HG03039 (cell line): ENCODE data around the gene NUP62.
"Not testable (repeated sequence)": the region's sequence is repeated elsewhere in the genome, so short reads cannot be mapped to it uniquely, and the experiment has no call there.

Experiments used
- ATAC-seq: cut with Tn5 transposase; IDR thresholded peaks from one replicate; pipeline ENCODE4 v1.9.1; 2021; ENCODE audit warnings: mild to moderate bottlenecking, moderate library complexity; ENCODE audit not compliant: unreplicated experiment

Gene NUP62

GRCh38 chr19:49929121-49929610 is at the start of gene NUP62, which contains the start of gene ATF5:
Gene NUP62 (minus strand): TSS chr19:49929504. CDS start chr19:49909807, 19,697 bp downstream.
Gene ATF5 (plus strand): TSS chr19:49929205. CDS start chr19:49930851, 1,646 bp downstream.
- ATAC-seq: peak; percentile 49

- ATAC-seq: no peak
Measured at GRCh38 chr19:49978324-49978723, 49.0 kb upstream of the NUP62 start.

GRCh38 chr19:49977881-49978280 is 48.6 kb upstream of the NUP62 start:
- ATAC-seq: no peak

GRCh38 chr19:49977076-49977475 is 47.8 kb upstream of the NUP62 start:
- no peak for ATAC-seq

- ATAC-seq: no peak
Measured at GRCh38 chr19:49976496-49976895, 47.2 kb upstream of the NUP62 start.

GRCh38 chr19:49975051-49975450 is 45.7 kb upstream of the NUP62 start:
- no peak for ATAC-seq

- no peak for ATAC-seq
Measured at GRCh38 chr19:49973987-49974386, 44.7 kb upstream of the NUP62 start.

- no peak for ATAC-seq
Measured at GRCh38 chr19:49972841-49973240, 43.5 kb upstream of the NUP62 start.

- ATAC-seq: no peak
Measured at GRCh38 chr19:49971991-49972411, 42.7 kb upstream of the NUP62 start.

- not testable (repeated sequence) for ATAC-seq
Measured at GRCh38 chr19:49969355-49969754, 40.1 kb upstream of the NUP62 start.

- no peak for ATAC-seq
Measured at GRCh38 chr19:49968279-49968922, 39.1 kb upstream of the NUP62 start.

GRCh38 chr19:49960980-49961379 is 31.7 kb upstream of the NUP62 start, which contains the start of gene SIGLEC11:
Gene SIGLEC11 (minus strand): TSS chr19:49961172. CDS start chr19:49961081, 91 bp downstream.
- not testable (repeated sequence) for ATAC-seq

GRCh38 chr19:49959892-49960291 is 30.6 kb upstream of the NUP62 start:
- not testable (repeated sequence) for ATAC-seq

GRCh38 chr19:49958596-49958995 is 29.3 kb upstream of the NUP62 start:
- ATAC-seq: not testable (repeated sequence)

GRCh38 chr19:49958144-49958543 is 28.8 kb upstream of the NUP62 start:
- ATAC-seq: not testable (repeated sequence)

GRCh38 chr19:49957262-49957915 is 28.1 kb upstream of the NUP62 start:
- no peak for ATAC-seq

GRCh38 chr19:49956115-49956495 is 26.8 kb upstream of the NUP62 start:
- ATAC-seq: no peak

GRCh38 chr19:49954933-49955332 is 25.6 kb upstream of the NUP62 start:
- no peak for ATAC-seq

- ATAC-seq: no peak
Measured at GRCh38 chr19:49954092-49954829, 25.0 kb upstream of the NUP62 start.

GRCh38 chr19:49953416-49953815 is 24.1 kb upstream of the NUP62 start:
- ATAC-seq: no peak

- ATAC-seq: no peak
Measured at GRCh38 chr19:49952906-49953305, 23.6 kb upstream of the NUP62 start.

- no peak for ATAC-seq
Measured at GRCh38 chr19:49952479-49952836, 23.2 kb upstream of the NUP62 start.
